Cardiac fibroblast (primary cell): ENCODE results near the gene ALKBH3.

Experiments
- DNase-seq, 2 donors: peaks; one replicate each; pipeline versions ENCODE4 v3.0.0 to v3.0.0-alpha.2; 2010; ENCODE audit warnings: low read depth in 2 of 2
- H3K4me3 ChIP-seq, 2 donors: replicated peaks in 1 of 2; 1 replicate in 1 of 2; 2 replicates in 1 of 2; pipeline ENCODE4 v1.5.1; 2011; ENCODE audit warnings: low read depth in 2 of 2, low read length in 2 of 2, mild to moderate bottlenecking in 2 of 2, moderate library complexity in 1 of 2
- CTCF ChIP-seq: IDR thresholded peaks from one replicate; pipeline ENCODE4 v1.5.1; 2011; ENCODE audit warnings: low read depth, mild to moderate bottlenecking, low read length, inconsistent platforms

The ALKBH3 gene

GRCh38 chr11:43943931-43944751, 63.5 kb downstream of the ALKBH3 start:
- H3K4me3 ChIP-seq: peak overlapping the region; percentile 56 to 67
- peak; percentile 21 to 38 for DNase-seq
- TF ChIP-seq CTCF: no peak

GRCh38 chr11:43944761-43945311, 64.2 kb downstream of the ALKBH3 start:
- TF ChIP-seq CTCF: peak; percentile 86
- DNase-seq: peak; percentile 52 to 59
- peak overlapping the region in 1 of 2 donors; percentile 67 for H3K4me3 ChIP-seq

GRCh38 chr11:43947003-43947500, 66.4 kb downstream of the ALKBH3 start:
- peak; percentile 63 for TF ChIP-seq CTCF
- DNase-seq: peak; percentile 58 to 71
- no peak overlapping the region for H3K4me3 ChIP-seq

GRCh38 chr11:43947815-43948214, 67.2 kb downstream of the ALKBH3 start:
- no peak for DNase-seq
- H3K4me3 ChIP-seq: no peak overlapping the region
- no peak for TF ChIP-seq CTCF

GRCh38 chr11:43948341-43949225, 68.0 kb downstream of the ALKBH3 start:
- H3K4me3 ChIP-seq: no peak overlapping the region
- no peak for TF ChIP-seq CTCF

GRCh38 chr11:43950311-43950855, 69.8 kb downstream of the ALKBH3 start:
- TF ChIP-seq CTCF: no peak

More at GRCh38 chr11:43948341-43949225, 68.0 kb downstream of the ALKBH3 start:
- no peak for DNase-seq

More at GRCh38 chr11:43950311-43950855, 69.8 kb downstream of the ALKBH3 start:
- H3K4me3 ChIP-seq: no peak overlapping the region
- DNase-seq: no peak
